ENCODE data around the gene KATNB1.
"Not testable (repeated sequence)": the region's sequence is repeated elsewhere in the genome, so short reads cannot be mapped to it uniquely, and the experiment has no call there.

The KATNB1 gene

GRCh38 chr16:57771141-57771785 lies 35.7 kb downstream of the KATNB1 start:
- DNase-seq (ENCODE audit: low read depth in 2 of 2): no peak

- DNase-seq (ENCODE audit: low read depth in 2 of 2): no peak
Measured at GRCh38 chr16:57773019-57773418, 37.4 kb downstream of the KATNB1 start.

GRCh38 chr16:57773655-57774295 lies 38.2 kb downstream of the KATNB1 start:
- no peak for DNase-seq (ENCODE audit: low read depth in 2 of 2)

GRCh38 chr16:57774705-57775285 lies 39.2 kb downstream of the KATNB1 start:
- no peak for DNase-seq (ENCODE audit: low read depth in 2 of 2)

- no peak for DNase-seq (ENCODE audit: low read depth in 2 of 2)
Measured at GRCh38 chr16:57775661-57776469, 40.3 kb downstream of the KATNB1 start.

- DNase-seq (ENCODE audit: low read depth in 2 of 2): no peak
Measured at GRCh38 chr16:57778658-57779057, 43.1 kb downstream of the KATNB1 start.

GRCh38 chr16:57779836-57780235 lies 44.3 kb downstream of the KATNB1 start:
- not testable (repeated sequence) for DNase-seq (ENCODE audit: low read depth in 2 of 2)

GRCh38 chr16:57781349-57781740 lies 45.8 kb downstream of the KATNB1 start:
- DNase-seq (ENCODE audit: low read depth in 2 of 2): no peak

- DNase-seq (ENCODE audit: low read depth in 2 of 2): no peak
Measured at GRCh38 chr16:57781741-57782606, 46.4 kb downstream of the KATNB1 start.

GRCh38 chr16:57782607-57783055 lies 47.1 kb downstream of the KATNB1 start:
- DNase-seq (ENCODE audit: low read depth in 2 of 2): not testable (repeated sequence)

- DNase-seq (ENCODE audit: low read depth in 2 of 2): no peak
Measured at GRCh38 chr16:57783116-57783515, 47.5 kb downstream of the KATNB1 start.

GRCh38 chr16:57783883-57784282 lies 48.3 kb downstream of the KATNB1 start:
- no peak for DNase-seq (ENCODE audit: low read depth in 2 of 2)

- no peak for DNase-seq (ENCODE audit: low read depth in 2 of 2)
Measured at GRCh38 chr16:57784334-57784733, 48.8 kb downstream of the KATNB1 start.

GRCh38 chr16:57785385-57785784 lies 49.8 kb downstream of the KATNB1 start:
- no peak for DNase-seq (ENCODE audit: low read depth in 2 of 2)

GRCh38 chr16:57785924-57786323 lies 50.4 kb downstream of the KATNB1 start:
- DNase-seq (ENCODE audit: low read depth in 2 of 2): no peak

GRCh38 chr16:57786632-57787518 lies 51.3 kb downstream of the KATNB1 start:
- DNase-seq (ENCODE audit: low read depth in 2 of 2): no peak

- DNase-seq (ENCODE audit: low read depth in 2 of 2): no peak
Measured at GRCh38 chr16:57787519-57787905, 51.9 kb downstream of the KATNB1 start.

- no peak for DNase-seq (ENCODE audit: low read depth in 2 of 2)
Measured at GRCh38 chr16:57788252-57788841, 52.8 kb downstream of the KATNB1 start.

- no peak for DNase-seq (ENCODE audit: low read depth in 2 of 2)
Measured at GRCh38 chr16:57788951-57789350, 53.4 kb downstream of the KATNB1 start.
